Stimulated activated CD4-positive, alpha-beta T cell treated with anti-CD3 and anti-CD28 coated beads, TNF-alpha, amount 100 ng/mL, for 1 hour (primary cell): ENCODE data around the gene SMS.

Experiments used
- DNase-seq, 3 donors: peaks; one replicate each; pipeline ENCODE4 v3.0.0-alpha.2; 2020; ENCODE audit warnings: low read depth in 3 of 3, low spot score in 1 of 3

SMS gene

GRCh38 chrX:21975812-21976211 lies 35.3 kb downstream of the SMS start:
- no peak for DNase-seq

- DNase-seq: no peak
Observed at GRCh38 chrX:21978346-21978745, 37.8 kb downstream of the SMS start.

- DNase-seq: no peak
Observed at GRCh38 chrX:21982311-21982710, 41.8 kb downstream of the SMS start.

- peak in 2 of 3 donors; percentile 35 to 40 for DNase-seq
Observed at GRCh38 chrX:21985332-21985777, 44.8 kb downstream of the SMS start.

GRCh38 chrX:21986596-21986995 lies 46.1 kb downstream of the SMS start:
- no peak for DNase-seq

GRCh38 chrX:21989384-21989783 lies 48.9 kb downstream of the SMS start:
- no peak for DNase-seq

- DNase-seq: no peak
Observed at GRCh38 chrX:21990832-21991231, 50.3 kb downstream of the SMS start.

GRCh38 chrX:21991504-21991903 lies 51.0 kb downstream of the SMS start:
- DNase-seq: no peak

GRCh38 chrX:21993265-21993664 lies 52.8 kb downstream of the SMS start:
- DNase-seq: no peak

- DNase-seq: no peak
Observed at GRCh38 chrX:21996872-21997455, 56.5 kb downstream of the SMS start.

GRCh38 chrX:21998037-21998436 lies 57.5 kb downstream of the SMS start:
- DNase-seq: no peak

GRCh38 chrX:22004866-22005265 lies 64.4 kb downstream of the SMS start:
- no peak for DNase-seq

- DNase-seq: no peak
Observed at GRCh38 chrX:22012051-22012450, 71.5 kb downstream of the SMS start.

- DNase-seq: no peak
Observed at GRCh38 chrX:22012931-22013330, 72.4 kb downstream of the SMS start.

- DNase-seq: no peak
Observed at GRCh38 chrX:22015139-22015750, 74.7 kb downstream of the SMS start.

GRCh38 chrX:22021751-22022324 lies 81.3 kb downstream of the SMS start:
- DNase-seq: no peak

- no peak for DNase-seq
Observed at GRCh38 chrX:22024577-22024976, 84.1 kb downstream of the SMS start.

- DNase-seq: no peak
Observed at GRCh38 chrX:22025751-22026150, 85.2 kb downstream of the SMS start.

GRCh38 chrX:22026731-22027130 lies 86.2 kb downstream of the SMS start:
- DNase-seq: no peak

- no peak for DNase-seq
Observed at GRCh38 chrX:22032084-22032483, 91.6 kb downstream of the SMS start, which contains the start of gene PHEX. TSS of gene PHEX (plus strand) at chrX:22032325. CDS start at chrX:22033006, 681 bp downstream.

GRCh38 chrX:22032506-22032905 lies 92.0 kb downstream of the SMS start:
- DNase-seq: no peak

GRCh38 chrX:22033818-22034217 lies 93.3 kb downstream of the SMS start:
- DNase-seq: no peak

GRCh38 chrX:22035236-22035635 lies 94.7 kb downstream of the SMS start:
- no peak for DNase-seq
